Activated T-cell treated with anti-CD3 and anti-CD28 coated beads, Interleukin-2, amount 50 U/mL, for 72 hours (primary cell): ENCODE results near the gene TEX48. TPM values are rescaled to one million over a fixed set of nuclear protein-coding genes. Genes with fewer than 3 reads are reported as not detected.
A peak's percentile ranks its signal among the peaks of the same experiment; 100 is the strongest.

Experiments used
- ATAC-seq, 2 donors: fragments of 150-1000 bp; cut with Tn5 transposase; replicated peaks in 1 of 2; 2 replicates each; pipeline ENCODE4 v1.10.0; 2021; ENCODE audit warnings: moderate library complexity in 2 of 2, mild to moderate bottlenecking in 1 of 2
- DNase-seq, 2 donors: peaks; one replicate each; pipeline ENCODE4 v3.0.0; 2021 to 2022; ENCODE audit warnings: mixed read lengths in 1 of 2
- H3K27ac Mint-ChIP-seq: one replicate; pipeline ENCODE4 v1.8.0; 2022; ENCODE audit warnings: mild to moderate bottlenecking, moderate library complexity, mixed read lengths
- H3K27me3 Mint-ChIP-seq: one replicate; pipeline ENCODE4 v1.8.0; 2022; ENCODE audit warnings: low read depth, mixed read lengths
- H3K36me3 Mint-ChIP-seq, 2 donors: one replicate each; pipeline ENCODE4 v1.8.0; 2022; ENCODE audit warnings: mixed read lengths in 2 of 2, mild to moderate bottlenecking in 1 of 2; ENCODE audit not compliant: insufficient read depth in 2 of 2
- H3K4me1 Mint-ChIP-seq: one replicate; pipeline ENCODE4 v1.8.0; 2022; ENCODE audit warnings: low read depth, mixed read lengths
- H3K4me3 Mint-ChIP-seq, 2 donors: one replicate each; pipeline ENCODE4 v1.8.0; 2022; ENCODE audit warnings: mild to moderate bottlenecking in 2 of 2, mixed read lengths in 2 of 2, moderate library complexity in 2 of 2
- H3K9me3 Mint-ChIP-seq, 2 donors: one replicate each; pipeline ENCODE4 v1.8.0; 2022; ENCODE audit warnings: mixed read lengths in 2 of 2
- total RNA-seq, 2 donors: library from RNA; stranded (reverse); gene quantifications; one replicate each; pipeline ENCODE4 v1.2.3, GENCODE V29; 2022

TEX48 gene, protein sequence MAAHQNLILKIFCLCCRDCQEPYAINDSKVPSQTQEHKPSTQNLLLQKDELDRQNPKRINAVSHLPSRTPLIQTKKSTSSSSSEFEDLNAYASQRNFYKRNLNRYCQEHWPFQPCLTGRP
- 1 to 10 TPM; 1.4 to 1.7 TPM for total RNA-seq

DNA sequence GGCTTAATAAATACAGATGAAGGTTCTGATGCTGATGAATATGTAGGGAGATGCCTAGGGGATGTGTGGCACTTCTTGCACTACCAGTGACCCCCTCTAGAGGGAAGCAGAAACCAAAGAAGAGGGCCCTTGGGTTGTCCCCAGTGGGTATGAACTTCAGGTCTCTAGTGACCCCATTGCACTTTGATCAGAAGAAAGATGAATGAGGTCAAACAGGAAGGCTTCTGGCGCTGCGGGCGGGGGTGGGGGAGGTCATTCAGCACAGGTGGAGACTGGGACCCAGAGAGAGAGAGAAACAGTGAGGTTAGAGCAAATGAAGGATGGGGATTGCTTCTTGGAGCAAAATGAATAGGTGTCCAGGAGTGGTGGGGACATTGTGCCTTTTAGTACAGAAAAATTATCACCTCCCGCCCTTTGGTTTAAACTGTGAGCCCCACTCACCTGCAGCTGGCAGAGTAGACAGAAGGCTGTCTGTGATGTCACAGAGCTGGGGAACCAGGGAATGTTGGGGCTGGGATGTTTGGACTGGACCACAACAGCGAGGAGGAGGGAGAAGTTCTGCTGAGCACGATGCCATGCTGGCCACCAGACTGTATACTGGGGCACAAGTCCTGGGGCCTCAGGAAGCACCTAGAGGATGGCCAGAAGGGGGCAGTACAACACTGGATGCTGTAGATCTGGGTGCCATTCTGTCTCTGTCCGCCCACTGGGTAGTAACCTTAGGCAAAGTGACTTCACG is at the start of gene TEX48:
TSS of gene TEX48 (minus strand) at position 599 of the 739 bp plus-strand sequence. CDS start 10,469 bp downstream, outside the sequence.
- DNase-seq (peak; percentile 86 to 88), ATAC-seq (peak; percentile 86 to 89)
- Mint-ChIP-seq H3K27ac (peak within 1 kb of the TSS; percentile 23), H3K4me1 (peaks cover 63% of the 10 kb centered on the region), H3K27me3 (no peaks in the 10 kb centered on the region), H3K4me3 (peak within 1 kb of the TSS; percentile 45 to 62), H3K9me3 (peaks cover 0 to under 1% of the 10 kb centered on the region in 2 donors), H3K36me3 (peaks cover 4 to 15% of the 10 kb centered on the region in 2 donors)

DNA sequence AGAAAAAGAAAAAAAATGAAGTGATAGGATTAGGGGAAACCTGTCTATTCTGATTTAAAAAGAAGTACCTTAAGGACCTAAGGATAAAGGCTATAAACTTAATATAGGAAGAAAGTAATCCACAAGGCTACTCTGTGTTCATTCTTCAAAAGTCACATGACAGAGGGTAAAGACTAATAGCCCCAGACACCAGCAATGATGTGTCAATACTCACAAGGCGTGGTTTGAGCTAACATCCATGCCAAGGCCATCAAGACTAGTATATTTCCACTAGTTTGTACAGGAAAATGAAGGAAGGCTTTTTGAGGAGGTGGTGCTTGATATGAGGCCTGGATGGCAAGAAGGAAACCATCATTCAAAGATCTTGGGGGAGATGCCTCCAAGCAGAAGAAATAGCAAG is 49.7 kb upstream of the TEX48 start:
- no peak overlapping the region for H3K27ac Mint-ChIP-seq
- H3K36me3 Mint-ChIP-seq = peaks cover 8 to 15% of the 10 kb centered on the region in 2 donors
- DNase-seq = no peak
- peaks cover 0 to 6% of the 10 kb centered on the region in 2 donors for H3K9me3 Mint-ChIP-seq
- ATAC-seq = no peak
- no peaks in the 10 kb centered on the region for H3K27me3 Mint-ChIP-seq
- H3K4me1 Mint-ChIP-seq = peaks cover 44% of the 10 kb centered on the region
- H3K4me3 Mint-ChIP-seq = no peak overlapping the region

DNA sequence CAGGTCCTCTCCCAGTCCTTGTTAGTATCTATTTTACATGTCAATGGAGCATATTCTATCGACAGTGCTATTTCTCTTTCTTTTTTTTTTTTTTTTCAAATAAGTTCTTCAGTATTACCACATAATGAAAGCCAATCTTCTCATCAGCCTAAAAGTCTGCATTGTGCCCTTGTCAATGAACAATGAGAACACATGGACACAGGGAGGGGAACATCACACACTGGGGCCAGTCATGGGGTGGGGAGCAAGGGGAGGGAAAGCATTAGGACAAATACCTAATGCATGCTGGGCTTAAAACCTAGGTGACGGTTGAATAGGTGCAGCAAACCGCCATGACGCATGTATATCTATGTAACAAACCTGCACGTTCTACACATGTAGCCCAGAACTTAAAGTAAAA is 47.7 kb upstream of the TEX48 start:
- peaks cover 0 to 6% of the 10 kb centered on the region in 2 donors for H3K9me3 Mint-ChIP-seq
- no peak overlapping the region for H3K27ac Mint-ChIP-seq
- ATAC-seq = no peak

DNA sequence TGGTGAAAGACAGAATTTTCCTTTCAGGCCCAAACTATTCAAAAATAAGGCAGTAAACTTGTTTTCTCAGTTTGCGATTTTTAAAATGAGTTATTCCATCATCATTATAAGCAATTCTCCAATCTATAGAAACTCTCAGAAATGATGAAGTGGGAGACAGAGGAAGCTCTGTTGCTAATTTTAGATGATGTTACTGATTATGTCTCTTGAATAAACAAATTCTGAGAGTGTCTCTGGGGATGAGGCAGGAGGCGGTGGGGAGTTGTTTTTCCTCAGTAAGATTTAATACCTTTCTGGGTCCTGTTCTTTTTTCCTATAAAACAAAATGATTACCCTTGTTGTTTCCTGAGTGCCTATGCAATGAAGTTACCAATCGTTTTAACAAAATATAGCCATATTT is 43.9 kb upstream of the TEX48 start:
- Mint-ChIP-seq H3K9me3 (peaks cover 4 to 9% of the 10 kb centered on the region in 2 donors), H3K4me3 (no peak overlapping the region), H3K36me3 (peaks cover 13 to 25% of the 10 kb centered on the region in 2 donors), H3K4me1 (peaks cover 58% of the 10 kb centered on the region), H3K27ac (no peak overlapping the region), H3K27me3 (no peaks in the 10 kb centered on the region)
- no peak for ATAC-seq
- no peak for DNase-seq

More for the DNA sequence above, 47.7 kb upstream of the TEX48 start:
- Mint-ChIP-seq H3K27me3 (no peaks in the 10 kb centered on the region), H3K4me1 (peaks cover 43% of the 10 kb centered on the region), H3K4me3 (no peak overlapping the region), H3K36me3 (peaks cover 6 to 17% of the 10 kb centered on the region in 2 donors)
- no peak for DNase-seq

DNA sequence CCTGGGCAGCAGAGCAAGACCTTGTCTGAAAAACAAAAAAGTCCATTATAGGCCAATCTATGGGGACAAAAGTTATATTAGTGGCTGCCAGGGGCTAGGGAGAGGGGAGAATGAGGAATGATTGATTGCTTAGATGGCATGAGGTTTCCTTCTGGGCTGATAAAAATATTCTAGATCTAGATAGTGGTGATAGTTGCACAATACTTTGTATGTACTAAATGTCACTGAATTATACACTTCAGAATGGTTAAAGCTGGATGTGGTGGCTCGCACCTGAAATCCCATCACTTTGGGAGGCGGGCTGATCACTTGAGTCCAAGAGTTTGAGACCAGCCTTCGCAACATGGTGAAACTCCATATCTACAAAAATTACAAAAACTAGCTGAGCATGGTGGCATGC is 42.8 kb upstream of the TEX48 start:
- H3K27ac Mint-ChIP-seq = no peak overlapping the region
- no peak for DNase-seq
- peaks cover 68% of the 10 kb centered on the region for H3K4me1 Mint-ChIP-seq
- H3K36me3 Mint-ChIP-seq = peaks cover 10 to 26% of the 10 kb centered on the region in 2 donors
- no peaks in the 10 kb centered on the region for H3K27me3 Mint-ChIP-seq
- peaks cover 4 to 8% of the 10 kb centered on the region in 2 donors for H3K9me3 Mint-ChIP-seq
- H3K4me3 Mint-ChIP-seq = no peak overlapping the region
- ATAC-seq = no peak

DNA sequence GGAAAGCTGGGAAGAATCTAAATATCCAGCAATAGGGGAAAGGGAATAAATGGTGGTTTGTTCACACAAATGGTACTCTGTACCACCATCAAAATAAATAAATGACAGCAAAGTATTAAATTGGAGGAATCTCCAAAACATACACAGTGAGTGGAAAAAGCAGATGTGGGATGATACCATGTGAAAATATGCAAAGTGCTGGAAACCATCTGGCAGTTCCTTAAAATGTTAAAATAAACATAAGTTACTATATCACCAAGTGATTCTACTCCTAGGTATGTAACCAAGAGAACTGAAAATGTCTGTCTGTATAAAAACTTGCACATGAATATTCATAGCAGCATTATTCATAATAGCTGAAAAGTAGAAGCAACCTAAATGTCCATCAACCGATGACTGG is 41.9 kb upstream of the TEX48 start:
- H3K27ac Mint-ChIP-seq = no peak overlapping the region
- ATAC-seq (no peak), DNase-seq (no peak)
- H3K9me3 Mint-ChIP-seq = peaks cover 7 to 11% of the 10 kb centered on the region in 2 donors
- peaks cover 10 to 27% of the 10 kb centered on the region in 2 donors for H3K36me3 Mint-ChIP-seq
- H3K4me1 Mint-ChIP-seq = peaks cover 76% of the 10 kb centered on the region
- H3K4me3 Mint-ChIP-seq = no peak overlapping the region
- H3K27me3 Mint-ChIP-seq = no peaks in the 10 kb centered on the region

DNA sequence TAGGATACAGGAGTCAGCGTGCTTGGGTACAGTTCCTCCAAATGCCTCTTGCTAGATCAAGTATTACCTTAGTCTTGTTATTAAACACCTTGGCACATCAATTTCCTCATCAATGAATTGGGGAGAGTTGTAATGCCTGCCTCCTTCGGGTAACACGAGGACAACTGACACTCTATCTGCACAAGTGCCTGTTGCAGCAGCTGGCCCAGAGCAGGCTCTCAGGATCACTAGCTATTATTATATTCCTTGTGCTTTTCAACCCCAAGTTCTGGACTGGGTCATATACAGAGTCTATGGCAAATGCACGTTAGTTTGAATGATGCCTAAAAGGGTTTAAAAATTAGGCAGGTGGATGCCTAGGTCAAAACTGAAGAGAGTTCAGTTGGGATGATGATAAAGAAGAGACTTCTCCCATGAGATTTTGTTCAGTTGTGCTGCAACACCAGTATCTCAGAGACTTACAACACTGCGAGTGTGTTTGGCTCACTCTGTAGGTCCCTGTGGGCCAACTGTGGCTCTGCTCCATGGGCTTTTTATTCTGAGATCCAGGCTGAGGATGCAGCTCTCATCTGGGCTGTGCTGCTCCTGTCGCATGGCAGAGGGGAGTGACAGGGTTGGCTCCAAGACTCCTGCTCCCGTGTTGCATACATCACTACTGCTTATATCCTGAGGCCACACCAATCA is 41.1 kb upstream of the TEX48 start:
- Mint-ChIP-seq H3K9me3 (peaks cover 13 to 15% of the 10 kb centered on the region in 2 donors), H3K27ac (no peak overlapping the region), H3K36me3 (peaks cover 15 to 28% of the 10 kb centered on the region in 2 donors), H3K27me3 (no peaks in the 10 kb centered on the region), H3K4me3 (no peak overlapping the region), H3K4me1 (peaks cover 77% of the 10 kb centered on the region)
- ATAC-seq (no peak), DNase-seq (no peak)

DNA sequence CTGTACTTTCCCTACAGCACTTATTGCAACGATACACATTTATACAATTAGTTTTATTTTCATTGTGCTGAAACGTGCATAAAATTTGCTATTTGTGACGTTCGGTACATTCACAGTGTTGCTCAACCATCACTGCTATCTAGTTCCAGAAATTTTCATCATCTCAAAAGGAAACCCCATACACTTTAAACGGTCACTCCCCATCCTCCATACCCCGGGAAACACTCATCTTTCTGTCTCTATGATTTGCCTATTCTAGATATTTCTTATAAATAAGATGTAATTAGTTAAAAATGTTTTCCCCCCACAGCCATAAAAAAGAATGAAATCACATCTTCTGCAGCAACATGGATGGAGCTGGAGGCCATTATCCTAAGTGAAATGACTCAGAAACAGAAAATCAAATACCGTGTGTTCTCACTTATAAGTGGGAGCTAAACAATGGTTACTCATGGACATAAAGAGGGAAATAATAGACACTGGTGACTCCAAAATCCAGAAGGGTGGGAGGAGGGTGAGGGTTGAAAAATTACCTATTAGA is 40.2 kb upstream of the TEX48 start:
- DNase-seq = no peak
- H3K4me3 Mint-ChIP-seq = peak overlapping the region in 1 of 2 donors; percentile 79
- no peak for ATAC-seq
- H3K27me3 Mint-ChIP-seq = no peaks in the 10 kb centered on the region
- H3K9me3 Mint-ChIP-seq = peaks cover 14 to 18% of the 10 kb centered on the region in 2 donors
- peaks cover 15 to 35% of the 10 kb centered on the region in 2 donors for H3K36me3 Mint-ChIP-seq
- H3K27ac Mint-ChIP-seq = no peak overlapping the region
- H3K4me1 Mint-ChIP-seq = peaks cover 86% of the 10 kb centered on the region

DNA sequence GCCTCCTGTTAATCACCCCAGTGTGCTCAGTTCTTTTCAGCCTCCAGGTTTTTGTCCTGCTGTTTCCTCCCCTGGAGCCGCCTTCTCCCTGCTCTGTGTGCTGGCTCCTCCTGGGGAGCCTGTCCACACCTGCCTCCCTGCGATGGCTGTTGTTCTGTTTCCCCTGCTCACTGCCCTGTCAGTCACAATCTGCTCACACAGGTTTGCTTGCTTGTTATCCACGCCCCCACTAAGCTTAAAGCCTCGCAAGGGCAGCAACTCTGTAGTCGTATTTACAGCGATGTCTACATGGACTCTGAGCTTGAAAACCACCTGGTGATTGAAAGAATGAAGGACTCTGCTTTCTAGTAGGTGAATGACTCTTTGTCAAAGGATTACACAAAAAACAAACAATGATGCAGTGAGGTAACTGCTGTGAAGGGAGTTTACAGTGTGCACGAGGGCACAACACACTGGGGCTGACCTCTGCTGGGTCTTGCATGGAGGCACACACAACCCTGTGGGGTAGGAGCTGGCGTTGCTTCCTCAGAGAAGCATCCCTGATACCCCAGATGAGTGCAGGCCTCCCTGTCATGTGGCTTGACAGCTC is 39.6 kb upstream of the TEX48 start:
- H3K4me1 Mint-ChIP-seq = peaks cover 89% of the 10 kb centered on the region
- H3K36me3 Mint-ChIP-seq = peaks cover 17 to 39% of the 10 kb centered on the region in 2 donors
- H3K27ac Mint-ChIP-seq = peak overlapping the region; percentile 88
- peak overlapping the region; percentile 70 to 79 for H3K4me3 Mint-ChIP-seq
- peak in 1 of 2 donors; percentile 8 for ATAC-seq
- peaks cover 17 to 20% of the 10 kb centered on the region in 2 donors for H3K9me3 Mint-ChIP-seq
- no peak for DNase-seq
- H3K27me3 Mint-ChIP-seq = no peaks in the 10 kb centered on the region

DNA sequence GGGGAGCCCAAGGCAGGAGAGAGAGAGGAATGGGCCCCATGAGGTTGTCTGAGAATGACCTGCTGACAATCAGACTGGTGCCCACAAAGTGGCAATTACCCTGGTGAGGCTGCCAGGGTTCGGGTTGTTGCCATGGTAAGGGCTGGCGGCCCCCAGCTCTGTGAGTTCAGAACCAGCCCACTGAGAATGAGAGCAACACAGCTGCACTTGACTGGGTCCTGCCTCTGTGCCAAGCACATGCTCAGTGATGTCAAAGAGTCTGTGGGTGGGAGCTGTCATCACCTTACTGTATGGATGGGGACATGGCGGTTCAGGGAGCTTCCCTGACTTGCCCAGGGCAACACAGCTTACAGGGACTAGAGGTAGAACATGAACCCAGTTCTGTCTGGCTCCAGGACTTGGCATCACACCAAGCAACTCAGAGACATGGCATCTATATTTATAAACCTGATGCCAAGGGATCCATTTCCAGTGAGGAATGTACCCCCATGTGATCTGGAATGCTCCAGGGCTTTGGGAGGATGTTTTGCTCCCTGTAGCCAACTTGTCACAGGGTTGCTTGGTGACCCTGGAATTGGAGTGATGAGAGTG is 38.2 kb upstream of the TEX48 start:
- Mint-ChIP-seq H3K27ac (peak overlapping the region; percentile 98), H3K4me3 (peak overlapping the region; percentile 62 to 81), H3K27me3 (no peaks in the 10 kb centered on the region), H3K36me3 (peaks cover 20 to 41% of the 10 kb centered on the region in 2 donors), H3K4me1 (peaks cover 86% of the 10 kb centered on the region), H3K9me3 (peaks cover 17 to 20% of the 10 kb centered on the region in 2 donors)
- no peak for ATAC-seq
- DNase-seq = no peak

DNA sequence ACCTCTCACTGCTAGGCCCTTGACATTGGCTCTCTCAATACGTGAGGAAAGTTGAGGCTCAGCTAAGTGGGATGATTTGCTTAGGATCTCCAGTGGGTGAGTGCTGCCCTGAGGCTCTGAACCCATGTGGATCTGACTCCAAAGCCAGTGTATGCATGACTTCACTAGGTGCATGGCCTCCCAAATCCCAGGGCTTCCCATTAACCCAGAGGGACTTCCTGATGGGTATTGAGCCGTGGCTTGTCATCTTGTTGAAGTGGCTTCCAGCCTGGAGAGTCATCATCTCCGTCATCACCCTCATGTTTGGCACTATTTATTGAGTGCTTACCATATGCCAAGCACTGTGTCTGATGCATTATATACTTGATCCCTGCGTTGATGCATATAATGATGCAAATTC is 37.3 kb upstream of the TEX48 start:
- H3K4me3 Mint-ChIP-seq = peak overlapping the region; percentile 62 to 81
- DNase-seq (no peak), ATAC-seq (no peak)
- H3K36me3 Mint-ChIP-seq = peaks cover 20 to 41% of the 10 kb centered on the region in 2 donors
- peaks cover 19 to 20% of the 10 kb centered on the region in 2 donors for H3K9me3 Mint-ChIP-seq
- peaks cover 81% of the 10 kb centered on the region for H3K4me1 Mint-ChIP-seq
- H3K27ac Mint-ChIP-seq = peak overlapping the region; percentile 98
- no peaks in the 10 kb centered on the region for H3K27me3 Mint-ChIP-seq

DNA sequence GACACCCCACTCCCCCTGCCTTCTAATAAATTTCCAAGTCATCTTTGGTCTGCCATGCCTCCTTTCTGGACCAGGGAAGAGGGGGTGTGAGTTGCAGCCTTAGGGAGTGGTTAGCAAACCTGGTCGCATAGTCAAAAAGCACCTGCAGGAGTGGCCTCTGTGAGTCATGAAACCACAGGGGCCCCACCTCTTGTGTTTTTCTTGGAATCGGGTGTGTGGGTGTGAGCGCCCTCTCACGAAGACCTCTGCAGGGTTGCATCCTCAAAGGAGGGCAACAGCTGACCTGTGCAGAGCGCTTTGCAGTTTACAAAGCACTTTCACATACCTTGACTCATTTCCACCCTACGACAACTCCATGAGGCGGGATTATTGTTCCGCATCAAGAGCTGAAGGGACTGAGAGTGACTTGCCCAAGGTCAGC is 36.8 kb upstream of the TEX48 start:
- peak overlapping the region; percentile 62 to 81 for H3K4me3 Mint-ChIP-seq
- peak overlapping the region; percentile 98 for H3K27ac Mint-ChIP-seq
- peaks cover 81% of the 10 kb centered on the region for H3K4me1 Mint-ChIP-seq
- ATAC-seq = peak; percentile 94 to 95
- peak; percentile 94 to 96 for DNase-seq
- H3K9me3 Mint-ChIP-seq = peaks cover 19 to 20% of the 10 kb centered on the region in 2 donors
- H3K36me3 Mint-ChIP-seq = peaks cover 20 to 41% of the 10 kb centered on the region in 2 donors
- H3K27me3 Mint-ChIP-seq = no peaks in the 10 kb centered on the region
